Fibroblast of skin of scalp (primary cell): ENCODE measurements around the gene DARS2. TPM values are rescaled to one million over a fixed set of nuclear protein-coding genes. Genes with fewer than 3 reads are reported as not detected.
"Not testable (repeated sequence)": the region's sequence is repeated elsewhere in the genome, so short reads cannot be mapped to it uniquely, and the experiment has no call there.

Experiments used
- DNase-seq: peaks from one replicate; pipeline ENCODE4 v3.0.0-alpha.2; 2013
- polyA plus RNA-seq, 2 experiments: library from polyadenylated mRNA; unstranded; fragments of 120-200 nt; gene quantifications; one replicate each; pipeline ENCODE4 v1.2.1, GENCODE V29; 2013; ENCODE audit not compliant: insufficient read length in 2 of 2

The DARS2 gene
- 15.5 TPM for polyA plus RNA-seq (2013, experiment 1 of 2; ENCODE audit: insufficient read length)
- 17.1 TPM for polyA plus RNA-seq (2013, experiment 2 of 2; ENCODE audit: insufficient read length)

GRCh38 chr1:173824315-173825081, at the start of gene DARS2, which contains the start of gene CENPL:
Gene DARS2, plus strand, starts transcription at chr1:173824673. Its CDS starts 557 bp downstream, at chr1:173825230.
Gene CENPL, minus strand, starts transcription at chr1:173824883. Its CDS starts 13,584 bp downstream, at chr1:173811299.
- DNase-seq, result peak; percentile 98

GRCh38 chr1:173775578-173776226, 48.8 kb upstream of the DARS2 start:
- no peak for DNase-seq

- DNase-seq, result no peak
Measured at GRCh38 chr1:173779936-173780335, 44.5 kb upstream of the DARS2 start.

GRCh38 chr1:173784997-173785396, 39.5 kb upstream of the DARS2 start:
- no peak for DNase-seq

GRCh38 chr1:173789841-173790240, 34.6 kb upstream of the DARS2 start:
- no peak for DNase-seq

GRCh38 chr1:173798078-173798477, 26.4 kb upstream of the DARS2 start:
- DNase-seq, result no peak

GRCh38 chr1:173799995-173800394, 24.5 kb upstream of the DARS2 start:
- not testable (repeated sequence) for DNase-seq

GRCh38 chr1:173802961-173803360, 21.5 kb upstream of the DARS2 start:
- DNase-seq, result no peak

- DNase-seq, result not testable (repeated sequence)
Measured at GRCh38 chr1:173813654-173814053, 10.8 kb upstream of the DARS2 start.

- no peak for DNase-seq
Measured at GRCh38 chr1:173818459-173818858, 6.0 kb upstream of the DARS2 start.

GRCh38 chr1:173821680-173822079, 2.8 kb upstream of the DARS2 start:
- DNase-seq, result no peak

GRCh38 chr1:173823781-173824314, 625 bp upstream of the DARS2 start:
- DNase-seq, result no peak

- no peak for DNase-seq
Measured at GRCh38 chr1:173827611-173828010, 3.1 kb downstream of the DARS2 start.

GRCh38 chr1:173832748-173833147, 8.3 kb downstream of the DARS2 start:
- DNase-seq, result no peak

- no peak for DNase-seq
Measured at GRCh38 chr1:173852105-173852504, 27.6 kb downstream of the DARS2 start.

GRCh38 chr1:173853074-173853473, 28.6 kb downstream of the DARS2 start:
- DNase-seq, result peak; percentile 32

GRCh38 chr1:173856014-173856413, 31.5 kb downstream of the DARS2 start:
- DNase-seq, result no peak

- DNase-seq, result no peak
Measured at GRCh38 chr1:173856903-173857302, 32.4 kb downstream of the DARS2 start.

- no peak for DNase-seq
Measured at GRCh38 chr1:173857363-173857917, 33.0 kb downstream of the DARS2 start.

- not testable (repeated sequence) for DNase-seq
Measured at GRCh38 chr1:173859547-173859946, 35.1 kb downstream of the DARS2 start.

- no peak for DNase-seq
Measured at GRCh38 chr1:173860065-173860464, 35.6 kb downstream of the DARS2 start.

GRCh38 chr1:173861731-173862145, 37.3 kb downstream of the DARS2 start:
- DNase-seq, result peak; percentile 21

GRCh38 chr1:173862146-173862768, 37.8 kb downstream of the DARS2 start:
- DNase-seq, result not testable (repeated sequence)
